Lower lobe of right lung (tissue), 2 donors: ENCODE measurements around the gene FTSJ1. TPM values are rescaled to one million over a fixed set of nuclear protein-coding genes. Genes with fewer than 3 reads are reported as not detected.

ENCODE experiments used
- ATAC-seq, 2 donors: fragments of 200-7000 bp; cut with Tn5 transposase; one replicate each; pipeline ENCODE4 v1.9.1; 2020 to 2022; ENCODE audit warnings: mild to moderate bottlenecking in 2 of 2, moderate library complexity in 2 of 2
- DNase-seq: peaks from one replicate; pipeline ENCODE4 v3.0.0-alpha.2; 2020
- H3K27ac ChIP-seq: fragments of 200-600 bp; one replicate; pipeline ENCODE4 v1.8.0; 2022
- H3K27me3 ChIP-seq: fragments of 200-600 bp; one replicate; pipeline ENCODE4 v1.8.0; 2022; ENCODE audit warnings: low read depth
- H3K36me3 ChIP-seq: fragments of 200-600 bp; one replicate; pipeline ENCODE4 v1.8.0; 2022; ENCODE audit warnings: mild to moderate bottlenecking
- H3K4me1 ChIP-seq: fragments of 200-600 bp; one replicate; pipeline ENCODE4 v1.8.0; 2022
- H3K4me3 ChIP-seq: fragments of 200-600 bp; one replicate; pipeline ENCODE4 v1.8.0; 2022; ENCODE audit warnings: mild to moderate bottlenecking
- H3K9me3 ChIP-seq: fragments of 200-600 bp; one replicate; pipeline ENCODE4 v1.8.0; 2022
- CTCF ChIP-seq: fragments of 200-600 bp; IDR thresholded peaks from one replicate; pipeline ENCODE4 v1.8.0; 2022; ENCODE audit warnings: antibody characterized with exemption, mild to moderate bottlenecking
- intact Hi-C: fragments of 100-400 bp; cut with DNase I; formaldehyde crosslinking; loops from one replicate; pipeline ENCODE4 v1.11.0; 2022
- total RNA-seq: library from RNA; stranded (reverse); fragmentation: NEBNext Ultra II Directional; extraction: Animal tissue kit (Norgen Biotek cat#: 25700); gene quantifications from one replicate; pipeline ENCODE4 v1.2.1, GENCODE V29; 2021
- donor health status: DM: no; HTN: yes; CAD: no; lungs with severe emphysema.

FTSJ1 gene
- total RNA-seq, 1 donor from 2014 or later: 30.2 TPM

GRCh38 chrX:48497871-48498270 lies 21.9 kb downstream of the FTSJ1 start:
- Histone ChIP-seq H3K4me3 (no peak overlapping the region), H3K27me3 (no peaks in the 10 kb centered on the region), H3K4me1 (no peaks in the 10 kb centered on the region), H3K36me3 (no peaks in the 10 kb centered on the region), H3K27ac (no peak overlapping the region), H3K9me3 (no peaks in the 10 kb centered on the region)
- intact Hi-C loops: no loop called here
- DNase-seq (no peak), ATAC-seq (no peak)
- no peak for TF ChIP-seq CTCF

- H3K4me1 ChIP-seq: no peaks in the 10 kb centered on the region
- intact Hi-C loops: no loop called here
- H3K4me3 ChIP-seq: no peak overlapping the region
- no peaks in the 10 kb centered on the region for H3K27me3 ChIP-seq
- DNase-seq: no peak
- no peaks in the 10 kb centered on the region for H3K9me3 ChIP-seq
- no peak for ATAC-seq
- no peaks in the 10 kb centered on the region for H3K36me3 ChIP-seq
- H3K27ac ChIP-seq: no peak overlapping the region
- TF ChIP-seq CTCF: no peak
Observed at GRCh38 chrX:48498374-48498809, 22.4 kb downstream of the FTSJ1 start.

- H3K27ac ChIP-seq: no peak overlapping the region
- H3K4me3 ChIP-seq: no peak overlapping the region
- ATAC-seq: no peak
- H3K4me1 ChIP-seq: no peaks in the 10 kb centered on the region
- intact Hi-C loops: no loop called here
- H3K9me3 ChIP-seq: no peaks in the 10 kb centered on the region
- TF ChIP-seq CTCF: no peak
- no peak for DNase-seq
- H3K27me3 ChIP-seq: no peaks in the 10 kb centered on the region
- H3K36me3 ChIP-seq: no peaks in the 10 kb centered on the region
Observed at GRCh38 chrX:48504261-48504660, 28.3 kb downstream of the FTSJ1 start.

- no peaks in the 10 kb centered on the region for H3K4me1 ChIP-seq
- H3K36me3 ChIP-seq: no peaks in the 10 kb centered on the region
- no peak for ATAC-seq
- H3K9me3 ChIP-seq: no peaks in the 10 kb centered on the region
- no peak for TF ChIP-seq CTCF
- no peak overlapping the region for H3K27ac ChIP-seq
- H3K27me3 ChIP-seq: no peaks in the 10 kb centered on the region
- intact Hi-C loops: no loop called here
- H3K4me3 ChIP-seq: no peak overlapping the region
- no peak for DNase-seq
Observed at GRCh38 chrX:48505481-48505880, 29.5 kb downstream of the FTSJ1 start.

GRCh38 chrX:48507246-48507645 lies 31.2 kb downstream of the FTSJ1 start:
- H3K27me3 ChIP-seq: no peaks in the 10 kb centered on the region
- H3K4me1 ChIP-seq: no peaks in the 10 kb centered on the region
- intact Hi-C loops: no loop called here
- no peak overlapping the region for H3K27ac ChIP-seq
- DNase-seq: no peak
- H3K9me3 ChIP-seq: no peaks in the 10 kb centered on the region
- ATAC-seq: no peak
- peaks cover 1% of the 10 kb centered on the region for H3K36me3 ChIP-seq
- TF ChIP-seq CTCF: no peak
- no peak overlapping the region for H3K4me3 ChIP-seq
